Measurements from ENCODE around the gene SPATA2L.

Gene SPATA2L

GRCh38 chr16:89701425-89702406, at the start of gene SPATA2L:
TSS of gene SPATA2L (minus strand) at chr16:89701705. CDS start at chr16:89701232, 473 bp downstream.
- peak within 1 kb of the TSS; percentile 33 to 77 for H3K4me3 ChIP-seq (ENCODE audit: low read depth in 1 of 2, low read length in 2 of 2)
- H3K27me3 ChIP-seq (ENCODE audit: insufficient read depth, low read length, poor library complexity) = no peaks in the 10 kb centered on the region
- peak within 1 kb of the TSS; percentile 98 for H3K4me2 ChIP-seq (ENCODE audit: insufficient read depth, low read length)
- peak within 1 kb of the TSS; percentile 63 for H3K27ac ChIP-seq (ENCODE audit: low read length)
- H3K79me2 ChIP-seq (ENCODE audit: insufficient read depth, low read length) = peaks cover 8% of the 10 kb centered on the region
- H3K36me3 ChIP-seq (ENCODE audit: insufficient read depth, low read length) = peaks cover 8% of the 10 kb centered on the region
- H3K9ac ChIP-seq (ENCODE audit: low read depth, low read length) = peak within 1 kb of the TSS; percentile 66
- ATAC-seq (ENCODE audit: insufficient read depth, low read depth) (peak; percentile 72), DNase-seq (peak; percentile 92)
- H2AFZ ChIP-seq (ENCODE audit: low read depth, low read length) = peak within 1 kb of the TSS; percentile 91
- H3K9me3 ChIP-seq (ENCODE audit: insufficient read depth, low read length, severe bottlenecking) = no peaks in the 10 kb centered on the region
- peaks cover 34% of the 10 kb centered on the region for H3K4me1 ChIP-seq (ENCODE audit: insufficient read depth, low read length)
- TF ChIP-seq EZH2 (IDR thresholded peaks at IDR 0.05; ENCODE audit: borderline replicate concordance, low read depth, low read length, severe bottlenecking) = no peak
- TF ChIP-seq CTCF (IDR thresholded peaks at IDR 0.05; ENCODE audit: borderline replicate concordance, extremely low read depth, low read length, poor library complexity, severe bottlenecking) = peak; percentile 52
- H4K20me1 ChIP-seq (ENCODE audit: insufficient read depth, low read length) = peaks cover 19% of the 10 kb centered on the region

GRCh38 chr16:89749637-89750036, 48.1 kb upstream of the SPATA2L start:
- Histone ChIP-seq H3K27ac (ENCODE audit: low read length) (no peak overlapping the region), H3K27me3 (ENCODE audit: insufficient read depth, low read length, poor library complexity) (no peaks in the 10 kb centered on the region), H3K36me3 (ENCODE audit: insufficient read depth, low read length) (peaks cover 93% of the 10 kb centered on the region), H3K4me2 (ENCODE audit: insufficient read depth, low read length) (no peak overlapping the region), H3K9me3 (ENCODE audit: insufficient read depth, low read length, severe bottlenecking) (no peaks in the 10 kb centered on the region), H3K4me3 (ENCODE audit: low read depth in 1 of 2, low read length in 2 of 2) (no peak overlapping the region), H3K4me1 (ENCODE audit: insufficient read depth, low read length) (no peaks in the 10 kb centered on the region), H3K79me2 (ENCODE audit: insufficient read depth, low read length) (peaks cover 11% of the 10 kb centered on the region), H4K20me1 (ENCODE audit: insufficient read depth, low read length) (peaks cover 28% of the 10 kb centered on the region; the same call in 1 of the 2 replicates), H2AFZ (ENCODE audit: low read depth, low read length) (no peak overlapping the region), H3K9ac (ENCODE audit: low read depth, low read length) (no peak overlapping the region)
- ATAC-seq (ENCODE audit: insufficient read depth, low read depth) = no peak
- no peak for DNase-seq
- TF ChIP-seq EZH2 (IDR thresholded peaks at IDR 0.05; ENCODE audit: borderline replicate concordance, low read depth, low read length, severe bottlenecking) (no peak), CTCF (IDR thresholded peaks at IDR 0.05; ENCODE audit: borderline replicate concordance, extremely low read depth, low read length, poor library complexity, severe bottlenecking) (no peak)

GRCh38 chr16:89748921-89749320, 47.4 kb upstream of the SPATA2L start:
- H3K27ac ChIP-seq (ENCODE audit: low read length) = no peak overlapping the region
- H3K4me3 ChIP-seq (ENCODE audit: low read depth in 1 of 2, low read length in 2 of 2) = no peak overlapping the region
- H3K9me3 ChIP-seq (ENCODE audit: insufficient read depth, low read length, severe bottlenecking) = no peaks in the 10 kb centered on the region
- no peak overlapping the region for H3K4me2 ChIP-seq (ENCODE audit: insufficient read depth, low read length)
- ATAC-seq (ENCODE audit: insufficient read depth, low read depth) (no peak), DNase-seq (no peak)
- H2AFZ ChIP-seq (ENCODE audit: low read depth, low read length) = no peak overlapping the region
- H3K79me2 ChIP-seq (ENCODE audit: insufficient read depth, low read length) = peaks cover 7% of the 10 kb centered on the region
- H4K20me1 ChIP-seq (ENCODE audit: insufficient read depth, low read length) = peaks cover 23% of the 10 kb centered on the region; the same call in 1 of the 2 replicates
- no peak for TF ChIP-seq CTCF (IDR thresholded peaks at IDR 0.05; ENCODE audit: borderline replicate concordance, extremely low read depth, low read length, poor library complexity, severe bottlenecking)
- no peak for TF ChIP-seq EZH2 (IDR thresholded peaks at IDR 0.05; ENCODE audit: borderline replicate concordance, low read depth, low read length, severe bottlenecking)
- H3K4me1 ChIP-seq (ENCODE audit: insufficient read depth, low read length) = no peaks in the 10 kb centered on the region
- H3K36me3 ChIP-seq (ENCODE audit: insufficient read depth, low read length) = peaks cover 94% of the 10 kb centered on the region
- H3K9ac ChIP-seq (ENCODE audit: low read depth, low read length) = no peak overlapping the region
- no peaks in the 10 kb centered on the region for H3K27me3 ChIP-seq (ENCODE audit: insufficient read depth, low read length, poor library complexity)

Data from DND-41 (cell line).